ENCODE results near the gene LRRC47. TPM values are rescaled to one million over a fixed set of nuclear protein-coding genes. Genes with fewer than 3 reads are reported as not detected.
A peak's percentile ranks its signal among the peaks of the same experiment; 100 is the strongest.

LRRC47 gene
- total and polyA plus RNA-seq, 2 of the 13 experiments (the other 11 are each of a cell fraction or from before 2014, with no cell fraction given) = 18.3 to 52.5 TPM

GRCh38 chr1:3733094-3733882 is 63.0 kb downstream of the LRRC47 start (continued):
- TF ChIP-seq ARID5B (CRISPR knock-in tag; IDR thresholded peaks at IDR 0.05) (peak; percentile 62), ATF7 (IDR thresholded peaks at IDR 0.05) (no peak), ATF7 (CRISPR knock-in tag; IDR thresholded peaks at IDR 0.05) (no peak; the same call in 1 of the 2 replicates), SNAPC2 (CRISPR knock-in tag; IDR thresholded peaks at IDR 0.05) (peak; percentile 77; the same call in 1 of the 2 replicates), ZNF547 (CRISPR knock-in tag; IDR thresholded peaks at IDR 0.05) (0 out of 2 replicates have a peak, but pooled peaks have one; percentile 36), NFYC (CRISPR knock-in tag; IDR thresholded peaks at IDR 0.05) (0 out of 2 replicates have a peak, but pooled peaks have one; percentile 10), ZNF180 (CRISPR knock-in tag; IDR thresholded peaks at IDR 0.05; ENCODE audit: borderline replicate concordance, low read depth) (no peak), ZNF557 (CRISPR knock-in tag; IDR thresholded peaks at IDR 0.05) (0 out of 2 replicates have a peak, but pooled peaks have one; percentile 80), FOXA3 (CRISPR knock-in tag; IDR thresholded peaks at IDR 0.05) (0 out of 2 replicates have a peak, but pooled peaks have one; percentile 18), ZFAT (CRISPR knock-in tag; conservative IDR thresholded peaks at IDR 0.05) (no peak), POGZ (CRISPR knock-in tag; IDR thresholded peaks at IDR 0.05) (no peak), TBX2 (CRISPR knock-in tag; IDR thresholded peaks at IDR 0.05; ENCODE audit: borderline replicate concordance) (peak; percentile 22; the same call in 1 of the 2 replicates), ZSCAN5A (CRISPR knock-in tag; IDR thresholded peaks at IDR 0.05; ENCODE audit: borderline replicate concordance) (peak; percentile 35; the same call in 1 of the 2 replicates), CEBPG (CRISPR knock-in tag; IDR thresholded peaks at IDR 0.05) (peak; percentile 36; the same call in 1 of the 2 replicates), HMG20A (CRISPR knock-in tag; IDR thresholded peaks at IDR 0.05; ENCODE audit: borderline replicate concordance) (0 out of 2 replicates have a peak, but pooled peaks have one; percentile 12), PTBP1 (IDR thresholded peaks at IDR 0.05; ENCODE audit: low read depth, low read length, poor library complexity, severe bottlenecking) (no peak), ARNTL (CRISPR knock-in tag; IDR thresholded peaks at IDR 0.05) (peak; percentile 61; the same call in 1 of the 2 replicates), SOX6 (IDR thresholded peaks at IDR 0.05) (no peak), SOX6 (CRISPR knock-in tag; IDR thresholded peaks at IDR 0.05) (peak; percentile 35), AGO1 (IDR thresholded peaks at IDR 0.05; ENCODE audit: low read depth, low read length, poor library complexity, severe bottlenecking) (peak; percentile 65), MZF1 (CRISPR knock-in tag; IDR thresholded peaks at IDR 0.05; ENCODE audit: borderline replicate concordance) (no peak)
- TF ChIP-seq, protein P1, sequence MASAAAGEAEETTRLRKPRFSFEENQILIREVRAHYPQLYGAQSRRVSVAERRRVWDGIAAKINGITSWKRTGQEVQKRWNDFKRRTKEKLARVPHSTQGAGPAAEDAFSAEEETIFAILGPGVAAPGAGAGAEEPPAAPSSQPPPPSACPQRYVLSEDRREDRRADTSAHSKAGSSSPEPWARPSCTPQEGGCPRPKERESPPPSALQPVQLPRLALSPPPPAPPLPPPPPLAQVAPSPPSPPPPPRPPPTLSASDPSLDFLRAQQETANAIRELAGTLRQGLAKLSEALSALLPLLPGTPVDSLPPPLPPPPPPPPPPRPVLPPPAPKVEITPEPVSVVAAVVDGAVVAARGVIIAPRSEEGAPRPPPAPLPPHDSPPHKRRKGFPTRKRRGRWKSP (CRISPR knock-in tag; IDR thresholded peaks at IDR 0.05) = 0 out of 2 replicates have a peak, but pooled peaks have one; percentile 62
- TF ChIP-seq, protein P2, sequence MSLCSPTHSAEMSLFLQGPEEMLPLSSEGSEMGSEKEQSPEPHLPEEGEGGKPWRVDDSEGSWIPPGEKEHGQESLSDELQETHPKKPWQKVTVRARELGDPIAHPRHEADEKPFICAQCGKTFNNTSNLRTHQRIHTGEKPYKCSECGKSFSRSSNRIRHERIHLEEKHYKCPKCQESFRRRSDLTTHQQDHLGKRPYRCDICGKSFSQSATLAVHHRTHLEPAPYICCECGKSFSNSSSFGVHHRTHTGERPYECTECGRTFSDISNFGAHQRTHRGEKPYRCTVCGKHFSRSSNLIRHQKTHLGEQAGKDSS (CRISPR knock-in tag; IDR thresholded peaks at IDR 0.05; ENCODE audit: borderline replicate concordance, low read depth) = peak; percentile 49; the same call in 1 of the 2 replicates
